HUES6 (cell line): ENCODE data around the gene IL9.
A peak's percentile ranks its signal among the peaks of the same experiment; 100 is the strongest.

Experiments
- H3K27ac ChIP-seq: 2 replicates; pipeline ENCODE4 v1.7.0; 2013; ENCODE audit warnings: low read depth, mild to moderate bottlenecking, low read length, inconsistent platforms
- H3K27me3 ChIP-seq: 2 replicates; pipeline ENCODE4 v1.6.1; 2013; ENCODE audit warnings: low read length; ENCODE audit not compliant: control insufficient read depth, insufficient read depth
- H3K36me3 ChIP-seq: 2 replicates; pipeline ENCODE4 v1.6.1; 2013; ENCODE audit warnings: low read length; ENCODE audit not compliant: control insufficient read depth, insufficient read depth
- H3K4me1 ChIP-seq: 2 replicates; pipeline ENCODE4 v1.6.1; 2013; ENCODE audit warnings: low read length; ENCODE audit not compliant: control insufficient read depth, insufficient read depth
- H3K4me3 ChIP-seq: 2 replicates; pipeline ENCODE4 v1.5.1; 2013; ENCODE audit warnings: low read depth, low read length
- H3K9ac ChIP-seq: one replicate; pipeline ENCODE4 v1.6.1; 2013; ENCODE audit warnings: mild to moderate bottlenecking, low read length
- H3K9me3 ChIP-seq: 2 replicates; pipeline ENCODE4 v1.6.1; 2013; ENCODE audit warnings: low read depth, low read length; ENCODE audit not compliant: control insufficient read depth, insufficient read depth

IL9 gene

DNA sequence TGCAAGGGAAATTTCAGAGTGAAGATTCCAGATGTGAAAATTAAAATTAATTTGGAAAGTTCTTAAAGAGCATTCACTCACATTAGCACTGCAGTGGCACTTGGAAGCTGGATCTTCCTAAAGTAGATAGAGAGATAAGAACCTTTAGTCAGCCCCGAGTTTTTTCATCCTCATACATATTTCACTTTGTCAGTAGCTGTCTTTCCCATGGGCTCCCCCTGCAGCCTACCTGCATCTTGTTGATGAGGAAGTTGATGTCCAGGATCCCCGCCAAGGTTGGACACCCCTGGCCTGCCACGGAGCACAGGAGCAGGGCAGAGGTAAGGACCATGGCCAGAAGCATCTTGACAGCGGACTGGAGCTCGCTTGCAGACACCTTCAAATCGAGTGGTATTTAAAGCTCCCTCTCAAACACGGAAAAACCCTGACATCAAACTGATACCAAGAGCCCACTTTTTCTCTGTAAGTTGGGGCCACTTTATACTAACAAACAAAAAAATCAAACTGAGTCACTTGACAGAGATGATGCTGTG lies at the start of gene IL9:
Gene IL9 (minus strand): TSS at position 368 of the 533 bp plus-strand sequence. CDS start 25 bp downstream, at position 343.
- no peaks in the 10 kb centered on the region for H3K4me1 ChIP-seq
- H3K27me3 ChIP-seq, result peaks cover 11% of the 10 kb centered on the region; the same call in 1 of the 2 replicates
- H3K9me3 ChIP-seq, result no peaks in the 10 kb centered on the region
- H3K27ac ChIP-seq, result no peak within 1 kb of the TSS
- H3K36me3 ChIP-seq, result no peaks in the 10 kb centered on the region
- no peak within 1 kb of the TSS for H3K9ac ChIP-seq
- no peak within 1 kb of the TSS for H3K4me3 ChIP-seq

DNA sequence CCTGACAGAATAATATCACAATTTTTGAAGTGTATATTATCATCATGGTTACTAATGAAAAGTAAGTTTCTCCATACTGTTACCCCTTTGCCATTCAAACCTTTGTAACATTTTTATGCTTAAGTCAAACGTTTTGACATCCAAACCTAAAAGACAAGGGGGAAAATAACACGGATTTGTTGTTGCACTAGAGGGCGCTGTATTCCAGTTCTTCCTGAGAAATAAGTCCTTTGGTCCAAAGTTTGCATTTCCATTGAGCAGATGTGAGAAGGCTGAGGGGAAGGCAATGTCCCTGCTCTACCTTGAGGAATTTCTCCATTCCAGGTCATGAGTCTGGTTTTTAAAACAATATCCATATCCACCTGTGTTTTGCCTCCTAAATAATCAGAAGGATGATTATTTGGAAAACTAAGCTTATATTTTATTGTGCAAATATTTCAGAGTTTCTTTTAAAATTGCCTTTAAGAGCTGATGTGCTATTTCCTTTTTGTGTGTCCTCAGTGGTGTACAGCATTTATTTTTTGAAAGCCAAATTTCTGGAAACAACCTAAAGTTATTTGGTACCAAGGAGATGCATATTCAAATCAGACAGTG lies 49.4 kb upstream of the IL9 start:
- Histone ChIP-seq H3K27me3 (no peaks in the 10 kb centered on the region), H3K36me3 (no peaks in the 10 kb centered on the region), H3K4me1 (no peaks in the 10 kb centered on the region), H3K4me3 (no peak overlapping the region), H3K27ac (no peak overlapping the region), H3K9me3 (no peaks in the 10 kb centered on the region), H3K9ac (no peak overlapping the region)

DNA sequence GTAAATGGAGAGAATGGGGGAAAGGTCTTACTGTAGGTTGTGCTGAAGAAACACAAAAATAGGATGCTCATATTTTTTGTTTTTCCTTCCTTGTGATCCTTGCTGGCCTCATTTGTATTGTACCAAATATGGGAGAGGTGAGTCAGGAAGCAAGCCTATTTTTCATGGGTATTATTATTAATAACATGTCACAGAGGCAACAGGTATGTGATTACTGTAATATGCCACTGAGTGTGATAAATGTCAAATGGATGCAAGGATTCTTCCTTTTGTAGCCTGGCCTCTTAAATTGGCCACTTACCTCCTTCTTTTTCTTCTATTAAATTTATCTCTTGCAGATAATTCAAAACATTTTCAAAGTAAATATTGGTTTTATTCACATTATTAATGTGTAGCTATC lies 48.9 kb upstream of the IL9 start:
- Histone ChIP-seq H3K36me3 (no peaks in the 10 kb centered on the region), H3K27ac (no peak overlapping the region), H3K9me3 (no peaks in the 10 kb centered on the region), H3K4me1 (no peaks in the 10 kb centered on the region), H3K27me3 (no peaks in the 10 kb centered on the region), H3K4me3 (no peak overlapping the region), H3K9ac (no peak overlapping the region)

DNA sequence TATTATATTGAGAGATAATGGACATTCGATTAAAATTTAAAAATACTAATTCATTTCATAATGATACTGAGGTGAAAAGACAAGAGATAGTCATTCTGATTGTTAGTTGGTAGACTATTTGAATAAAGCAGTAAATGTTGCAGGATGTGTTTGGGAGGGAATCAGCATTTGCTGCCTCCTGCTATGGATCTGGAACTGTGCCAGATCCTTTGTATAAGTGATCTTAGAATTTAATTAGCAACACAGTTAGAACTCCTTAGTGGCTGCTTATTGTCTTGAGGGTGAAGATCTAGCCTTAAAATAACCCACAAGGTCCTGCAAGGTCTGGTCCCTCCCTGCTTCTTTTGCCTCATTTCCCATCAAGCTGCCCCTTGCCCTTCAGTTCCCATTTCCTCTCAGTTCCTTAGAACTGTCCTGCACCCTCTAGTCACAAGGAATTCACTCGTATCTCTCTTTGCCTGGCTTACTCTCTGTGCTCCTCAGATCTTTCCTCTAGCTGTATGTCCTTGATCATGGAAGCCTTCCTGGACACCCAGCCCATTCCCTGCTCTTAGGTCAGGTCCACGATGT lies 46.6 kb upstream of the IL9 start:
- no peaks in the 10 kb centered on the region for H3K4me1 ChIP-seq
- H3K4me3 ChIP-seq, result no peak overlapping the region
- no peaks in the 10 kb centered on the region for H3K27me3 ChIP-seq
- H3K9ac ChIP-seq, result no peak overlapping the region
- H3K36me3 ChIP-seq, result no peaks in the 10 kb centered on the region
- H3K27ac ChIP-seq, result no peak overlapping the region
- no peaks in the 10 kb centered on the region for H3K9me3 ChIP-seq

DNA sequence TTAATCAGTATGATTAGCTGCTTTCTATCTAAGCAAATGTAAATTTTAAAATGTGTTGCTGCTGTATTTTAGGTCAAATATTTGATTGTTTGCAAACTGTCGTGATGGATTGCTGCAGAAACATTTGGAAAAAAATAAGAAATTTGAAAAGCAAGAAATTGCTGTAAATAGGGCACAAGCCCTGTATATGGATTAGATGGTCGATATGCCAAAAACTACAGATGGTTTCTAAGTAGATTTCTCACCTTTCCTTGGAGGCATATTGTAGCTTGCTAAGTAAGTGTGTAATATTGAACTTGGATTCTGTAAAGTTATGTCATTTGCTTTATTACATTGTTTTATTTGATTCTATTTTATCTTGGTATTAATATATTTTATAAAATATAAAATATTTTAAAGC lies 46.1 kb upstream of the IL9 start:
- Histone ChIP-seq H3K4me3 (no peak overlapping the region), H3K4me1 (no peaks in the 10 kb centered on the region), H3K36me3 (no peaks in the 10 kb centered on the region), H3K9ac (no peak overlapping the region), H3K27me3 (no peaks in the 10 kb centered on the region), H3K9me3 (no peaks in the 10 kb centered on the region), H3K27ac (no peak overlapping the region)

DNA sequence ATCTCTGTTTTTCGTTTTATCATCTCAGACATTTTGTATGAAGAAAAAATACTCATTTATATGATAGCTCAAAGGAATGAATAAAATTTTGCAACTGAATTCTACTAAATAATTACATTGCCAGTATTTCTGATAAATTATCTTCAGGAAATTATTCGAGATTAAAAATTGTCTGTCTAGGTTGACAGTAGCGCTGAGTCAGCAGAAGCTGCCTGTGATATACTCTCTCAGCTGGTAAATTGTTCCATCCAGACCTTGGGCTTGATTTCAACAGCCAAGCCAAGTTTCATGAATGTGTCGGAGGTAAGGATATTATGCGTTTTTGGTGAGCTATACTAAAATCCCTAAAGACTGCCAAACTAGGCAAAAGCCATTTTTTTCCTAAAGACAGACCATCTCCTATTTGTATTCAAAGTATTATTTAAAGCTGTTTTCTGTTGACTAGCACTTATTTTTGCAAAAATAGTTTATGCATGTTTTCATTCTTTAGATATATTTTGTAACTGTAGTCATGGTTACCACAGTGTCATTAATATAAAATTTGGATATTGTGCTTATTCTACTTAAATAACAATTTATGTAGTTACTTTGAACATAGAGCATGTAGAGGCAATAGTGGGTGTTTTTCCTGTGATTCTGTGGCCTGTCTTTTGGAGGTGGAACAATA lies 41.7 kb upstream of the IL9 start:
- H3K4me3 ChIP-seq, result no peak overlapping the region
- H3K4me1 ChIP-seq, result no peaks in the 10 kb centered on the region
- peaks cover 15% of the 10 kb centered on the region for H3K27me3 ChIP-seq
- no peak overlapping the region for H3K9ac ChIP-seq
- H3K36me3 ChIP-seq, result no peaks in the 10 kb centered on the region
- H3K9me3 ChIP-seq, result no peaks in the 10 kb centered on the region
- no peak overlapping the region for H3K27ac ChIP-seq

DNA sequence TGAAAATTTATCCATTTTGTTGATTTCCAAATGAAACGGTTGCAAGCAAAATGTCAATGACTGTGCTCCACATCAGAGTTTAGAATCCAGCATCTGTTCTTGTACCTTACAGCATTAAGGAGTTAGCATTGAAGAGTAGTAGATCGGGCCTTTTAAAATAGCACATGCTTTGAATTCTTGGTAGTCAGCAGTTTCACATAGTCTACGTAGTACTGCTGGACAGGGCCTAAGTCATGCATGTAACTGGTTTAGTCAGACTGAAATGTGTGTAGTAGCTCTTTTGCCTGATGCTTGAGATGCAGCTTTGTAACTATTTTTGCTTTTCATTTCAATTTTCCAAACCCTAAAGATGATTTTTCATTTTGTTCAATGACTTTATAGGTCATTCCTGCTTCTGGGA lies 39.3 kb upstream of the IL9 start:
- no peaks in the 10 kb centered on the region for H3K36me3 ChIP-seq
- H3K27ac ChIP-seq, result no peak overlapping the region
- H3K27me3 ChIP-seq, result peaks cover 39% of the 10 kb centered on the region
- no peaks in the 10 kb centered on the region for H3K9me3 ChIP-seq
- no peak overlapping the region for H3K9ac ChIP-seq
- H3K4me3 ChIP-seq, result no peak overlapping the region
- H3K4me1 ChIP-seq, result no peaks in the 10 kb centered on the region

DNA sequence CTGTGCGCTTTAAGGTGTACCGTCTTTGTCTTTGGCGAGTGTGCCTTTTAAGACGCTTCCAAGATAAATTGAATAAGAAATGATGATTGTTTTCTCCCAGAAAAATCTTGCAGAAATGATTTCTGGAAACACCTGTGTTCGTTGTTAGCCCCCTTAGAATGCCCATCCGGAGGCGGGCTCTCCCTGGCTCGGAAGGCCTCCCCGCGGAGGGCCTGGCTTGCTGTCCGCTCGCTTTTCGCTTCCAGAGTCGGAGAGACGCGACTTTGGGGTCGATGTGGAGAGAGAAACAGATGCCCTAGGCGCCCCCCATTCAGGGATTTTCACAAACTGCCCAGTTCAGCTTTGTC lies 35.3 kb upstream of the IL9 start:
- no peaks in the 10 kb centered on the region for H3K36me3 ChIP-seq
- peaks cover 79% of the 10 kb centered on the region for H3K27me3 ChIP-seq
- H3K4me3 ChIP-seq, result peak overlapping the region; percentile 71
- H3K4me1 ChIP-seq, result no peaks in the 10 kb centered on the region
- no peaks in the 10 kb centered on the region; the same call in 1 of the 2 replicates for H3K9me3 ChIP-seq
- H3K9ac ChIP-seq, result no peak overlapping the region
- no peak overlapping the region for H3K27ac ChIP-seq

DNA sequence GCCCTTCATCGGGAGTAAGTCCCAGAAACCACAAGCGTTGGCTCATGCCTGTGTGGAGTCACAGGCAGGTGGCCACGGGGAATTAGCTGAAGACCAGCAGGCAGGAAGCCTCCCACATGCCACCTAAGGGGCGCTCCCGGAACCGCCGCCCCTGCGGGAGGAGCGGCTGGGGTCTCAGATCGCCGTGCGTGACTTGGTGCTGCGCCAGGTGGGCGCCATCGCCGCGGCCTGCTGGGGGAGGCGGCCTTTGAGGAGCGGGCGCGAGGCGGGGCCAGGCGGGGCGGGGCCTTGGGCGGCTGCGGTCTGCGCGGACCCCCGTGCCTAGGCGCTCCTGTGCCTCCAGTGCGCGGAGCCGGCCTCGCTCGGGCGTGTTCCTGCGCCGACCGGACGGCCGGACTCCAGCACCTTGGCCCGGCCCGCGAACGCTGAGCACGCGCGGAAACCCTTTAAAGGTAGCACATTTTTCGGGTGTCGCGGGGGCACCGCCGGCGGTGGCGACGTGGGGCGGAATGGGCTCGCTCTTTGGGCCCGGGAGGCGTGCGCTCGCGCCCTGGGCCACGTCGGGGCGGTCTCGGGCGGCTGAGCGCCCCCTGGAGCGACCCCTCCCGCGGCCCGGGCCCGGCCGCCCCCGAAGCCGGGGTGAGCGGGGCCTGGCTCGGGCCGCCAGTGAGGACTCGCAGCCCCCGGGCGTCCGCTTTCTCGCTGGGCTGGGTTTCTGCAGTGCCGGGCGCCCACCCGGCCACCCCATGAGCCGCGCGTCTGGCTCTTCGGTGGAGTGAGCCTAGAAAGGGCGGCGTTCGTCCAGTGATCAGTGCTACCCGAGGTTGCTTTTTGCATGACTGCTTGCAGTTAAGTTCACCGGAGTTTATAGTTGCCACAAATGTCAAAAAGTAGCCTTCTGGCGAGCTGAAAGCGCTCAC lies 34.6 kb upstream of the IL9 start:
- no peak overlapping the region for H3K27ac ChIP-seq
- H3K4me3 ChIP-seq, result peak overlapping the region; percentile 71
- peak overlapping the region; percentile 56 for H3K9ac ChIP-seq
- H3K36me3 ChIP-seq, result no peaks in the 10 kb centered on the region
- H3K27me3 ChIP-seq, result peaks cover 85% of the 10 kb centered on the region
- no peaks in the 10 kb centered on the region for H3K4me1 ChIP-seq
- H3K9me3 ChIP-seq, result no peaks in the 10 kb centered on the region; the same call in 1 of the 2 replicates

DNA sequence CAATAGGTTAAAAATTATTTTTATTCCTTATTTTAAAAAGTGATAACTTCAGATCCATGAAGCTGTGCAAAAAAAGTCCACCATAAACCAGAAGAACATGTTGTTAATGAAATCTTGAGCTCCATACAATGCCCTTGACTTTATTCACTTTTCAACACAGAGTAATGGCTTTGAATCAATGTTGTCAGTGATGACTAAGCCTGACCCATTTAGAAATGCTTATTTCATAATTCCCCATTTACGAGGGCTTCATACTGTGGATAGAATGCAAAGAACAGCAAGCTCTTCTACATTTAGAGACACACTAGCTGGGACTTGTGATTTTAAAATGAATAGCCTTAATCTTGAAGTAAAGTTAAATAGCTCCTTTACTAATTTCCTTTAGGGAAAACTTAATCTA lies 25.7 kb upstream of the IL9 start:
- no peaks in the 10 kb centered on the region for H3K36me3 ChIP-seq
- H3K9ac ChIP-seq, result no peak overlapping the region
- no peak overlapping the region for H3K27ac ChIP-seq
- H3K4me1 ChIP-seq, result no peaks in the 10 kb centered on the region
- H3K9me3 ChIP-seq, result no peaks in the 10 kb centered on the region
- H3K4me3 ChIP-seq, result no peak overlapping the region
- H3K27me3 ChIP-seq, result peaks cover 73% of the 10 kb centered on the region
